Activated CD4-positive, alpha-beta T cell treated with anti-CD3 and anti-CD28 coated beads, Interleukin-2, amount 50 U/mL, for 48 hours (primary cell): Measurements from ENCODE around the gene UTS2B.

Experiments
- DNase-seq, 2 experiments: peaks; one replicate each; pipeline ENCODE4 v3.0.0-alpha.2; 2020

The UTS2B gene, protein sequence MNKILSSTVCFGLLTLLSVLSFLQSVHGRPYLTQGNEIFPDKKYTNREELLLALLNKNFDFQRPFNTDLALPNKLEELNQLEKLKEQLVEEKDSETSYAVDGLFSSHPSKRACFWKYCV

GRCh38 chr3:191329654-191330529, at the start of gene UTS2B:
TSS of gene UTS2B (minus strand) at chr3:191330526. CDS start at chr3:191282189, 48,337 bp downstream.
- DNase-seq, result peak; percentile 20 to 22

DNA sequence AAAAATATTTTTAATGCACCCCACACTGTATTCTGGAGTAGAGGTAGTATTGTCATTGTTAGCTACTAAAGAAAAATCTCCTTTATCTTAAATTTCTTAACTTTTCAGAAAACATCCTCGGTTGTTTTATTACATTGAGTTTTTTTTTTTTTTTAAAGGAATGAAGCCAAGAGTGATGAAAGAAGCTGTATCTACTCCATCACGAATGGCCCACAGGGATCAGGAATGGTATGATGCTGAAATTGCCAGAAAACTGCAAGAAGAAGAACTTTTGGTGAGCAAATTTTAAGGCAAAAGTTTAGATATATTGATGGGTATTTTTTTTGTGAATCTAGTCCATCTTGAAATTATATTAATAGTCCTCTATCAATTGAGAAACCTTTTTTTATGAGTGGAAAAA, 49.7 kb upstream of the UTS2B start:
- no peak for DNase-seq

DNA sequence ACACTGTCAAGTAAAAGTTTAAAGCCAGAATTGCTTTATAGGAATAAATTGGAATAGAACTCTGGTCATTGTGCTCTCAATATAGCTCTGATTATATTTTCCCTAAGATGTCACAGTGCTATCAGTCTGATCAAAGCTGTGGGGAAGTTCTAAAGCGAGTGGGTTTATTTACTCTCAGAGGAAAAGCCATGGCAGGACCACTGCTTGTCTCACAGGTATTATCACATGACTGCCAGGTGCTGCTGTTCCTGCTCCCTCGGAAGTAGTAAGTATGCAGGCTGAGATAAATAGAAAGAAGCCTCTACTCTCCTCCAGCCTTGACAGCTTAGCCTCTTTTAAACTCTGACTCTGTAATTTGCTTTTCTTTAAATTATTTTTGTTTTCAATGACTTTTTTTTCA, 49.1 kb upstream of the UTS2B start:
- DNase-seq, result no peak

DNA sequence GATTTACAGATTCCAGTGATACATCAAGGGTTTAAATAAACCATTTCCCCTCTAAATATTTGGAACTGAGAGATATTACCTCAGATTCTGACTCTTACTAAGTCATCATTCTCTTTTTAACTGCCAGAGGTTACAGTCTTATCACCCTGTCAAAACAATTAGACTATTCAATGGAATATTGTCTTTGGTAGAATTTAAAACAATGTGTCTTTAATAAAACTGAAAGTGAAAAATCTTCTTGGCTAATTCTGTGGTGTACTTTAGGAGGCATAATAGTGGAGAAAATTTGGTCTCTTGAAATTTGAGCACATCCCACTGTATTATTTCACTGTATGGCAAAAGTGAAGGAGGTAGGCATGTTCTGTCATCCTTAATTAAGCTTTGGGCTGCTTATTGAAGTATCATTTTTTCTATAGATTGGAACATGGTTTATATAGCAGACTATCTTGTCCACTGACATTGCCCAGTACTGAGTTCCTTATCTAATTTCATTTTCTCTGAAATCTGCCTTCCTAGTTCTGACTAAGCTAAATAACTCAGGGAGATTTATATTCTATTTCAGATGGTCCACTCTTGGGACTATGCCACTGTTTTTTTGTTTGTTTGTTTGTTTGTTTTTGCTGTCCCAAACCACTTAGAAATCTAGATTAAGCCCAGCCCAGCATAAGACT, 48.0 kb upstream of the UTS2B start:
- DNase-seq, result no peak

DNA sequence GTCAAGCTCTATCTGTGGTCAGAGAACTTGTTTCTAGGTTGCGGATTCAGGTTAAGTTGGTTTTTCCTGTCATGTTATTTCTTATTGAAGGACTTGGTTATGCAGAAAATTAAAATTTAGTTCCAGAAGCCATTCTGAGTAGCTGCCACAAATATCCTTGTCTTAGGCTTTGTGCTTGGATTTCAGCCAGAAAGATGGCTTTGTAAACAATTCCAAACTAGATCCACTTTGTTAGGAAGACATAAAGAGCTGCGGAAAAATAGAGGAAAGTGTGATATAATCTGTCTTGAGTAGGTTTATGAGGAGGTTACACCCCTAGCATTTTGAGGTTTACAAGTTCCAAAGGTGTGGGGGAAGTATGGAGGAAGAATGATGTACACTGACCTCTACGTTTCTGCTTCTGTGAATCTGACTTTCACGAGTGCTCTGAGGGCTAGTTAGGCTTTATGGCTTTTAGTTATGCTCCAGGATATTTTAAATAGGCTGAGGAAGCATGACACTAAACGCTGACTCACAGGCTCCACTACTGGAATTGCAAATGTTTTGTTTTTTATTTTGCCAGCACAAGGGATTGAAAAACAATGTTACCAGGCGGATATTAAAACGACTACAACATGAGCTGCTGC, 46.3 kb upstream of the UTS2B start:
- DNase-seq, result no peak

DNA sequence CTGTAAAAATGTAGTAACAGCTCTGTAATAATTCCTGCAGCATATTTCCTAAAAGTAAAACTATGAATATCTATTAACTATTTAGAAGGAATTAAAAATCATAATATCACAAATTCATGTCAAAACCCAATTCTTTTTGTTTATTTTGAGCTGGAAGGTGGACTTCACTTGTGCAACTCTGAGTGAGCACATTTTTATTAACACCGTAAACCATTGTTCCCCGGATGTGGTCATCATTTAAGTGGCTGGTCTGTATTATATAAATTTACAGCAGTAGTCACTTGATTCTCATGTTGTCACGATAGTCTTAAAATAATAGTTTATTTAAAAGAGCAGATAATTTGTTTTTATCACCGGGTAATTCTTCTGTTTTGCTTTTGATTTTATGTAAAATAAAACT, 43.0 kb upstream of the UTS2B start:
- no peak for DNase-seq

DNA sequence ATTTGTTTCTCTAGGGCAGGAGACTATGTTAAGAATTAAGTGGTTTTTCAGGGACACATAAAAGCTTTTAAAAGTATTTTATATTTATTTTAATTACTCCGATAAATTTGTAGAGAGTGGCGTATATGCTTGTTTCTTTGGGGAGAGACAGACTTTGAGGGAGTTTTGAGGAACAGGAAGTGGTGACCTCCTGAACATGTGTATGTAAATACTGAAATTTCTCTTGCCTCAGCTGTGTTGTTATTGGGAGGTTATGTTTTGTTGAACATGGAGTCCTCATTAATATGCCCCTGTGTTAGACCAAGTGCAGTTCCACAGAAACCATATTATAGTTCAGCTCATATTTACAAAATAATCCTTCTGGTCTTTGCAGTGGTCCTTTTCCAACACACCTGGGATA, 41.8 kb upstream of the UTS2B start:
- no peak for DNase-seq

- no peak for DNase-seq
Measured at GRCh38 chr3:191369616-191370010, 39.3 kb upstream of the UTS2B start.

DNA sequence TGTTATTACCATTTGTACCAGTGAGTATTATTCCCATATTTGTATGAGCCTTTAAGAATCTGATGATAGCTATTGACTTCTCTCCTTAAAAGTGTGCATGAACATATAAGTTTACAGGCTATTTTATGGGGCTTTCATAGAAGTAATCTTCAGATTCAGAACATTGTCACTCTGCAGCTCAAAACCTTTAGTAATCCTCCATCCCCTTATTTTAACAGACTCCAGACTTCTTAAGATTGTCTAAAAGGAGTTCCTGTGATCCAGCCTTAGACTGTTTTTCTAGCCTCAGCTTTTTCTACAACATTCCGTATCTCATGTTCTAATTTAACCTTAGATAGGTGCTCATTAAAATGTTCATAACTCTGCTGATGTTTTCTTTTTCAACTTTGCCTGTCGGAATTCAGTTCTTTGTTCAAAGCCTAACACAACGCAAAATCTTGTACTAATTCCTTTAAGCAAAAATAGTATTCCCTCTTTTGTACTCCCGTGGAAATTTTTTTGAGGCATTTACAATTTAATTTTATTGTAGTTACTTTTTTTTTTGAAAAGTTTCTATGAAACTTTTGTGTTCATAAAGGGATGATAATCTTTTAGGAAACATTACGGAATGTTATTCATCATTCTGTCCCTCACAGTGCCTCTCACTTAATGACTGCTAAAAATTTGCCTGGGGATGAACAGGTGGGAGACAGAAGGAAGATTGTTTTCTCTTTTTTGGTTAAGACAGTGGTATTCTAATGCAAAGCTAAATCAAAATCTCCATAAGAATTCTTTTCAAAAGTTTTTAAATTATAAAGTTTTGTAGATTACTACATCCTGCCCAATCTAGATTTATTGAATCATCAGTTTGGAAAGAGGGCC, 38.7 kb upstream of the UTS2B start:
- DNase-seq, result no peak

- no peak for DNase-seq
Measured at GRCh38 chr3:191366675-191367074, 36.3 kb upstream of the UTS2B start.

GRCh38 chr3:191363221-191363620, 32.9 kb upstream of the UTS2B start:
- no peak for DNase-seq

GRCh38 chr3:191362524-191363090, 32.3 kb upstream of the UTS2B start:
- no peak for DNase-seq

GRCh38 chr3:191362037-191362436, 31.7 kb upstream of the UTS2B start:
- no peak for DNase-seq

- no peak for DNase-seq
Measured at GRCh38 chr3:191361456-191361855, 31.1 kb upstream of the UTS2B start.

GRCh38 chr3:191360620-191361019, 30.3 kb upstream of the UTS2B start:
- DNase-seq, result no peak

DNA sequence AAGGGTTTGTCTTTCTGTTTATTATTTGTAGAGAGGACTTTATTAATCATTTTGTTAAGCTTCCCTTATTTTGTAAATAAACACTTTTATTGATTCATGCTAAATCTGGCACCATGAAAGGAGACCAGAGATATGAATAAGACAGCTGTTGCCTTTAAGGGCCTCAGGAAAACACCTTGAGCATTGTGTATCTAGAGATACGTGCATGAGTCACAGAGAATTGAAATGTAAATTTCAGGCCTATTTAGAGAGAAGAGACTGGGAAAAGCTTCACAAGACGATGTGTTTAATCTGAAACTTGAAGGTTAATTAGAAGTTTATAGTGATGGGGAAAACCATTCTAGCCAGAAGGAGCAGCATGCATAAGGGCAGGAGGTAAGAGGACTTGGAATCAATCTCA, 28.6 kb upstream of the UTS2B start:
- DNase-seq, result no peak

DNA sequence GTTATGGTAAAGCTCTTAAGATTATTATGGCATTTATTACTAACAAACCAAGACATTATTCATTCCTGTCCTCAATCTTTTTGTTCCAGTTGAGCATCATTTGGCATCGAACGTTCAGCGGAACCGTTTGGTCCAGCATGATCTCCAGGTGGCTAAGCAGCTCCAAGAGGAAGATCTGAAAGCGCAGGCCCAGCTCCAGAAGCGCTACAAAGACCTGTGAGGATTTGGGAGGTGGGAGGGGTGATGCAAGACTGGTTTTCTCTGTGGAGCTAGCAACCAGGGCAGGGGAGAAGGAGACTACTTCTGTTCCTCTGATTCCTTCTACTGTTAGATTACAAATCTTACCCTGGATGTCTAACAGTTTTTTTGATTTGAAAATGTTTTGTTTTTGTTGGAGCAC, 27.6 kb upstream of the UTS2B start:
- DNase-seq, result no peak

DNA sequence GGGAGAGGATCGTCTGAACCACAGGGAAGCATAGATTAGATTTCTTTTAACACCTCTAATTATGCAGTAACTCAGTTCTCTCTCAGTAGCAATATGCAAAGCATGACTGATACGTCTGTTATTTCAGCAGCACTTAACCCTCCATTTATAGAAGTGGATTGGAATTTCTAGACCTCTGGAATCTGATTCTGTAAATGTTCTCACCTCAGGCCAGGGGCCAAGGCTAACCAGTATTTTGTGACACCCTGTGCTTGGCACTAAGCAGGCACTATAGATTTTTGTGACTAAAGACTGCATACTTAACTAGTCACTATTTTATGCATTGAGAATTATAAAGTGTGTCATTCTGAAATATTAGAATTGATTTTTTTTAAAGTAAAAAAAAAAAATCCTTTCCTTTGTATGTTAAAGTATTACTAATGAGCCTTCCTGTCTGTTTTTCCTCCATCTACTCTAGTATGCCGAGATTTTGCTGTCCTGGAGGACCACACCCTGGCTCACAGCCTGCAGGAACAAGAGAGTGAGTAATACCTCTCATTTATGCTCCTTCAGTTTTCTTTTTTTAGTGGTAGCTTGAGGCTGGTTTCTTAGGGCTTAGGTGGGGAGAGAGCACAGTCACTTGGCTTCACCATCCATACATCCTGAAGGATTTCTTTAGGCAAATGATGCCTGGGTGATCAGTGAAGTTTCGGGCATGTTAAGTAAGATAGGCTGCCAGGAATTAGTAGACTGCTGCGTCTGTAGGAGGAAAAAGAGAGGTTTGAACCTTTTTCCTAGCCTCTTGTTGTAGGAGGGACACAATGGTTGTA, 26.5 kb upstream of the UTS2B start:
- DNase-seq, result no peak

GRCh38 chr3:191355406-191355805, 25.1 kb upstream of the UTS2B start:
- no peak for DNase-seq

GRCh38 chr3:191353022-191353777, 22.9 kb upstream of the UTS2B start:
- no peak for DNase-seq

DNA sequence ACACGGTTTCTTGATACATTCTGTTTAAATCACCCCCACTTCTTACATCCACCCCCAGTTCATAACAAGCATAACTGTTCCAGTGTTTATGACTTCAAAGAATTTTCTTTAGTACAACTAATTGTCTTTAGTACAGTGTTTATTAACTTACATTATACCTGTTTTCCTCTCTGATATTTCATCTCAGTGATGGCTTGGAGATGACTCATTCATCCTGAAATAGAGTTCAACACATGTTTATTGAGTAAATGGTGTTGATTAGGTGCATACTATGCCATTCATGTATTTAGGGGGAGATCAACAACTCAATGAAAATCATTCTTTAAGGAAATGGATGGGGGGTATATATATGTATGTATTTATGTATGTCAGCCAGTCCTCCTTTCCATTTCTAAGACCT, 21.7 kb upstream of the UTS2B start:
- no peak for DNase-seq
